HG03175 (cell line): ENCODE measurements around the gene TSPAN16.
A peak's percentile ranks its signal among the peaks of the same experiment; 100 is the strongest.
"Not testable (repeated sequence)": the region's sequence is repeated elsewhere in the genome, so short reads cannot be mapped to it uniquely, and the experiment has no call there.

Source experiments
- ATAC-seq: cut with Tn5 transposase; IDR thresholded peaks from one replicate; pipeline ENCODE4 v1.9.1; 2021; ENCODE audit warnings: mild to moderate bottlenecking, moderate library complexity; ENCODE audit not compliant: unreplicated experiment

The TSPAN16 gene

GRCh38 chr19:11342429-11342828, 46.5 kb downstream of the TSPAN16 start:
- ATAC-seq: no peak

- ATAC-seq: no peak
Measured at GRCh38 chr19:11345122-11345803, 49.3 kb downstream of the TSPAN16 start.

GRCh38 chr19:11346104-11346940, 50.4 kb downstream of the TSPAN16 start, which contains the start of the genes CCDC159 and TMEM205:
Gene CCDC159 (plus strand): TSS chr19:11346519. CDS start chr19:11346607, 88 bp downstream.
Gene TMEM205 (minus strand): TSS chr19:11346268. CDS start chr19:11345619, 649 bp downstream.
- ATAC-seq: peak; percentile 90

GRCh38 chr19:11347546-11348039, 51.6 kb downstream of the TSPAN16 start:
- ATAC-seq: no peak

- no peak for ATAC-seq
Measured at GRCh38 chr19:11349171-11349570, 53.2 kb downstream of the TSPAN16 start.

GRCh38 chr19:11354102-11354501, 58.1 kb downstream of the TSPAN16 start:
- not testable (repeated sequence) for ATAC-seq

- no peak for ATAC-seq
Measured at GRCh38 chr19:11355160-11356073, 59.5 kb downstream of the TSPAN16 start, which contains the start of gene PLPPR2. Gene PLPPR2 (plus strand): TSS chr19:11355432. CDS start chr19:11357674, 2,242 bp downstream.

- ATAC-seq: no peak
Measured at GRCh38 chr19:11356074-11356397, 60.1 kb downstream of the TSPAN16 start.

- no peak for ATAC-seq
Measured at GRCh38 chr19:11356676-11357550, 61.0 kb downstream of the TSPAN16 start.

- ATAC-seq: no peak
Measured at GRCh38 chr19:11359421-11359820, 63.5 kb downstream of the TSPAN16 start.

- no peak for ATAC-seq
Measured at GRCh38 chr19:11361037-11361770, 65.2 kb downstream of the TSPAN16 start.

- ATAC-seq: no peak
Measured at GRCh38 chr19:11361771-11362731, 66.1 kb downstream of the TSPAN16 start.

GRCh38 chr19:11363881-11364280, 67.9 kb downstream of the TSPAN16 start:
- no peak for ATAC-seq

GRCh38 chr19:11364296-11364904, 68.4 kb downstream of the TSPAN16 start:
- ATAC-seq: no peak

GRCh38 chr19:11364935-11365334, 69.0 kb downstream of the TSPAN16 start:
- ATAC-seq: no peak
